Lower lobe of right lung (tissue), 2 donors: ENCODE results near the gene SUMO3. TPM values are rescaled to one million over a fixed set of nuclear protein-coding genes. Genes with fewer than 3 reads are reported as not detected.

Experiments
- ATAC-seq, 2 donors: fragments of 200-7000 bp; cut with Tn5 transposase; one replicate each; pipeline ENCODE4 v1.9.1; 2020 to 2022; ENCODE audit warnings: mild to moderate bottlenecking in 2 of 2, moderate library complexity in 2 of 2
- DNase-seq: peaks from one replicate; pipeline ENCODE4 v3.0.0-alpha.2; 2020
- H3K27ac ChIP-seq: fragments of 200-600 bp; one replicate; pipeline ENCODE4 v1.8.0; 2022
- H3K27me3 ChIP-seq: fragments of 200-600 bp; one replicate; pipeline ENCODE4 v1.8.0; 2022; ENCODE audit warnings: low read depth
- H3K36me3 ChIP-seq: fragments of 200-600 bp; one replicate; pipeline ENCODE4 v1.8.0; 2022; ENCODE audit warnings: mild to moderate bottlenecking
- H3K4me1 ChIP-seq: fragments of 200-600 bp; one replicate; pipeline ENCODE4 v1.8.0; 2022
- H3K4me3 ChIP-seq: fragments of 200-600 bp; one replicate; pipeline ENCODE4 v1.8.0; 2022; ENCODE audit warnings: mild to moderate bottlenecking
- H3K9me3 ChIP-seq: fragments of 200-600 bp; one replicate; pipeline ENCODE4 v1.8.0; 2022
- CTCF ChIP-seq: fragments of 200-600 bp; IDR thresholded peaks from one replicate; pipeline ENCODE4 v1.8.0; 2022; ENCODE audit warnings: antibody characterized with exemption, mild to moderate bottlenecking
- intact Hi-C: fragments of 100-400 bp; cut with DNase I; formaldehyde crosslinking; loops from one replicate; pipeline ENCODE4 v1.11.0; 2022
- total RNA-seq: library from RNA; stranded (reverse); fragmentation: NEBNext Ultra II Directional; extraction: Animal tissue kit (Norgen Biotek cat#: 25700); gene quantifications from one replicate; pipeline ENCODE4 v1.2.1, GENCODE V29; 2021
- donor health status: DM: no; HTN: yes; CAD: no; lungs with severe emphysema.

SUMO3 gene
- total RNA-seq, 1 donor from 2014 or later, result 88.2 TPM

- no peak for TF ChIP-seq CTCF
- H3K9me3 ChIP-seq, result no peaks in the 10 kb centered on the region
- H3K4me1 ChIP-seq, result peaks cover 34% of the 10 kb centered on the region
- ATAC-seq (peak in 1 of 2 donors; percentile 6), DNase-seq (no peak)
- peak overlapping the region; percentile 97 for H3K4me3 ChIP-seq
- no peaks in the 10 kb centered on the region for H3K27me3 ChIP-seq
- intact Hi-C loops, result no loop called here
- peak overlapping the region; percentile 80 for H3K27ac ChIP-seq
- H3K36me3 ChIP-seq, result peaks cover 32% of the 10 kb centered on the region
These were observed 15.3 kb downstream of the SUMO3 start for GRCh38 chr21:44802396-44803153.

GRCh38 chr21:44801468-44802395 is 16.1 kb downstream of the SUMO3 start, which contains the start of gene UBE2G2:
Gene UBE2G2 (minus strand): TSS chr21:44801820. CDS start chr21:44801748, 72 bp downstream.
- DNase-seq (peak; percentile 87), ATAC-seq (peak; percentile 96 to 98)
- peak within 1 kb of the TSS; percentile 80 for H3K27ac ChIP-seq
- no peak for TF ChIP-seq CTCF
- no peaks in the 10 kb centered on the region for H3K9me3 ChIP-seq
- peaks cover 27% of the 10 kb centered on the region for H3K36me3 ChIP-seq
- peaks cover 34% of the 10 kb centered on the region for H3K4me1 ChIP-seq
- no peaks in the 10 kb centered on the region for H3K27me3 ChIP-seq
- peak within 1 kb of the TSS; percentile 97 for H3K4me3 ChIP-seq
- intact Hi-C loops, result no loop called here

GRCh38 chr21:44800971-44801467 is 16.8 kb downstream of the SUMO3 start:
- DNase-seq, result no peak
- TF ChIP-seq CTCF, result peak; percentile 20
- H3K27me3 ChIP-seq, result no peaks in the 10 kb centered on the region
- ATAC-seq, result peak; percentile 37 to 57
- intact Hi-C loops, result no loop called here
- no peaks in the 10 kb centered on the region for H3K9me3 ChIP-seq
- H3K4me3 ChIP-seq, result peak overlapping the region; percentile 97
- H3K36me3 ChIP-seq, result peaks cover 27% of the 10 kb centered on the region
- peaks cover 34% of the 10 kb centered on the region for H3K4me1 ChIP-seq
- peak overlapping the region; percentile 80 for H3K27ac ChIP-seq

- ATAC-seq (no peak), DNase-seq (no peak)
- intact Hi-C loops, result no loop called here
- TF ChIP-seq CTCF, result peak; percentile 33
- Histone ChIP-seq H3K4me1 (peaks cover 34% of the 10 kb centered on the region), H3K27ac (no peak overlapping the region), H3K27me3 (no peaks in the 10 kb centered on the region), H3K36me3 (peaks cover 18% of the 10 kb centered on the region), H3K9me3 (no peaks in the 10 kb centered on the region), H3K4me3 (peak overlapping the region; percentile 97)
These were observed 17.8 kb downstream of the SUMO3 start for GRCh38 chr21:44800103-44800502.

- DNase-seq, result no peak
- no peaks in the 10 kb centered on the region for H3K27me3 ChIP-seq
- no peak for TF ChIP-seq CTCF
- H3K27ac ChIP-seq, result no peak overlapping the region
- peaks cover 34% of the 10 kb centered on the region for H3K4me1 ChIP-seq
- H3K4me3 ChIP-seq, result no peak overlapping the region
- ATAC-seq, result peak; percentile 25 to 44
- H3K9me3 ChIP-seq, result no peaks in the 10 kb centered on the region
- peaks cover 14% of the 10 kb centered on the region for H3K36me3 ChIP-seq
- intact Hi-C loops, result no loop called here
These were observed 18.2 kb downstream of the SUMO3 start for GRCh38 chr21:44799646-44800045.
